GM12875 (cell line): ENCODE data around the gene PKP4.

Experiments
- H3K4me3 ChIP-seq: one replicate; pipeline ENCODE4 v1.5.1; 2011; ENCODE audit warnings: low read depth, low read length, control low read depth
- CTCF ChIP-seq: IDR thresholded peaks from 2 replicates; pipeline ENCODE4 v1.5.1; 2011; ENCODE audit warnings: low read depth, mild to moderate bottlenecking, control low read depth, inconsistent platforms, low read length, moderate library complexity, borderline replicate concordance; ENCODE audit not compliant: insufficient read depth

Gene PKP4

GRCh38 chr2:158575051-158575635 lies 118.4 kb downstream of the PKP4 start:
- no peak overlapping the region for H3K4me3 ChIP-seq
- no peak for TF ChIP-seq CTCF

GRCh38 chr2:158577141-158577540 lies 120.4 kb downstream of the PKP4 start:
- TF ChIP-seq CTCF, result no peak
- H3K4me3 ChIP-seq, result no peak overlapping the region

GRCh38 chr2:158578703-158579330 lies 122.1 kb downstream of the PKP4 start:
- TF ChIP-seq CTCF, result no peak
- no peak overlapping the region for H3K4me3 ChIP-seq

- TF ChIP-seq CTCF, result no peak
- no peak overlapping the region for H3K4me3 ChIP-seq
Measured at GRCh38 chr2:158579928-158580327, 123.2 kb downstream of the PKP4 start.

- TF ChIP-seq CTCF, result no peak
- H3K4me3 ChIP-seq, result no peak overlapping the region
Measured at GRCh38 chr2:158580760-158581159, 124.0 kb downstream of the PKP4 start.

GRCh38 chr2:158582670-158583069 lies 125.9 kb downstream of the PKP4 start:
- TF ChIP-seq CTCF, result no peak
- H3K4me3 ChIP-seq, result no peak overlapping the region

GRCh38 chr2:158583923-158584322 lies 127.2 kb downstream of the PKP4 start:
- no peak for TF ChIP-seq CTCF
- no peak overlapping the region for H3K4me3 ChIP-seq
